Measurements from ENCODE around the gene SSBP3. TPM values are rescaled to one million over a fixed set of nuclear protein-coding genes. Genes with fewer than 3 reads are reported as not detected.

The SSBP3 gene
- total and polyA plus RNA-seq, 2 experiments from 2014 or later, result 47.4 to 68.6 TPM

DNA sequence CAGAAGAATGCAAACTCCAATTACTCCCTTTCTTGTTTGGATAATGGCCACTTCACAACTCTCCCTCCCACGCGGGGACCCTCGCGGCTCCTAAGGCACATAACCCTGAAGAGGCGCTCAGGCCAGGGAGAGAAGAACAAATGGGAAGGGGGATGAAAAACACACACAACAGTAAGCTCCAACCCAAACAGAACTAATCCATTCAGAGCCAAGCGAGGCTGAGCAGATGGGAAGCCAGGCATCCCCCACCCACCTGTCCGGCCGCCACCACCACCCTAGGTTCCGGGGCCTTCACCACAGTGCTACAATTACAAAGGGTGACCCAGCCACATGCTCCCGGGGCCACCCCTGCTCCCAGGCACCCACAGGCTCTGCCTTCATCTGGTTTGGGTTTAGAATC is 104.7 kb downstream of the SSBP3 start (continued):
- TF ChIP-seq, protein P1, sequence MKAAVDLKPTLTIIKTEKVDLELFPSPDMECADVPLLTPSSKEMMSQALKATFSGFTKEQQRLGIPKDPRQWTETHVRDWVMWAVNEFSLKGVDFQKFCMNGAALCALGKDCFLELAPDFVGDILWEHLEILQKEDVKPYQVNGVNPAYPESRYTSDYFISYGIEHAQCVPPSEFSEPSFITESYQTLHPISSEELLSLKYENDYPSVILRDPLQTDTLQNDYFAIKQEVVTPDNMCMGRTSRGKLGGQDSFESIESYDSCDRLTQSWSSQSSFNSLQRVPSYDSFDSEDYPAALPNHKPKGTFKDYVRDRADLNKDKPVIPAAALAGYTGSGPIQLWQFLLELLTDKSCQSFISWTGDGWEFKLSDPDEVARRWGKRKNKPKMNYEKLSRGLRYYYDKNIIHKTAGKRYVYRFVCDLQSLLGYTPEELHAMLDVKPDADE (IDR thresholded peaks at IDR 0.05), result no peak
- TF ChIP-seq EZH2 (IDR thresholded peaks at IDR 0.05; ENCODE audit: low read depth, unreplicated experiment) (no peak), ZNF114 (CRISPR knock-in tag; IDR thresholded peaks at IDR 0.05) (no peak)

DNA sequence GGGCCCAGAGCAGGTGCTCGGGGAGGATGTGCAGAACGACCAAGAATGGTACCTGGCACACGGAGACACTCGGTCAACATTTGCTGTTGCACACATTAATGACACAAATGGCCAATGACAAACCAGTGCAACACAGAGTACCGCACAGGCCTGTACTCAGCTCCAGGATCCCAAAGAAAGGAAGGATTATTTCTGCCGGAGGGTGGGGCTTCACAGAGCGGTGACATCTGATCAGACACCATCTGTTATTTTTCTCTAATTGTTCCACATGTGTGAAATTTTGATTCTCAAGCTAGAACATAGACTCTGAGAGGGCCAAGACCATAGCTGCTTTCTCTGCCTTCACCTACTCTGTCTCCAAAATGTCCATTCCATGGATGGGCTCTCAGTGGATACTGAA is 105.8 kb downstream of the SSBP3 start:
- Histone ChIP-seq H3K27me3 (ENCODE audit: insufficient read depth) (no peaks in the 10 kb centered on the region), H3K4me2 (no peak overlapping the region), H3K27ac (ENCODE audit: low read depth) (no peak overlapping the region), H3K4me3 (no peak overlapping the region), H3K36me3 (ENCODE audit: insufficient read depth) (no peaks in the 10 kb centered on the region), H4K20me1 (replicated peaks; ENCODE audit: insufficient read depth) (peaks cover 54% of the 10 kb centered on the region), H2AFZ (no peak overlapping the region), H3K79me2 (replicated peaks; ENCODE audit: insufficient read depth) (peaks cover 98% of the 10 kb centered on the region), H3K4me1 (ENCODE audit: insufficient read depth) (peaks cover 63% of the 10 kb centered on the region), H3K9me2 (ENCODE audit: insufficient read depth) (no peaks in the 10 kb centered on the region), H3F3A (replicated peaks; ENCODE audit: low read depth) (no peaks in the 10 kb centered on the region)
- no peak for ATAC-seq
- H3K4me3 Mint-ChIP-seq, result no peak overlapping the region
- no peak for DNase-seq (ENCODE audit: low spot score)
- no peak overlapping the region for H3K27ac Mint-ChIP-seq
- peaks cover 28% of the 10 kb centered on the region for H3K27me3 Mint-ChIP-seq (ENCODE audit: insufficient read depth, low read depth, poor library complexity)
- H3K4me1 Mint-ChIP-seq, result peaks cover 88% of the 10 kb centered on the region
- H3K9me3 Mint-ChIP-seq, result no peaks in the 10 kb centered on the region
- H3K36me3 Mint-ChIP-seq (ENCODE audit: low read depth), result no peaks in the 10 kb centered on the region; the same call in 2 of the 3 replicates
- TF ChIP-seq POLR2AphosphoS5 (IDR thresholded peaks at IDR 0.05; ENCODE audit: low read depth), result no peak
- TF ChIP-seq, protein P2, sequence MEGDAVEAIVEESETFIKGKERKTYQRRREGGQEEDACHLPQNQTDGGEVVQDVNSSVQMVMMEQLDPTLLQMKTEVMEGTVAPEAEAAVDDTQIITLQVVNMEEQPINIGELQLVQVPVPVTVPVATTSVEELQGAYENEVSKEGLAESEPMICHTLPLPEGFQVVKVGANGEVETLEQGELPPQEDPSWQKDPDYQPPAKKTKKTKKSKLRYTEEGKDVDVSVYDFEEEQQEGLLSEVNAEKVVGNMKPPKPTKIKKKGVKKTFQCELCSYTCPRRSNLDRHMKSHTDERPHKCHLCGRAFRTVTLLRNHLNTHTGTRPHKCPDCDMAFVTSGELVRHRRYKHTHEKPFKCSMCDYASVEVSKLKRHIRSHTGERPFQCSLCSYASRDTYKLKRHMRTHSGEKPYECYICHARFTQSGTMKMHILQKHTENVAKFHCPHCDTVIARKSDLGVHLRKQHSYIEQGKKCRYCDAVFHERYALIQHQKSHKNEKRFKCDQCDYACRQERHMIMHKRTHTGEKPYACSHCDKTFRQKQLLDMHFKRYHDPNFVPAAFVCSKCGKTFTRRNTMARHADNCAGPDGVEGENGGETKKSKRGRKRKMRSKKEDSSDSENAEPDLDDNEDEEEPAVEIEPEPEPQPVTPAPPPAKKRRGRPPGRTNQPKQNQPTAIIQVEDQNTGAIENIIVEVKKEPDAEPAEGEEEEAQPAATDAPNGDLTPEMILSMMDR (conservative IDR thresholded peaks at IDR 0.05; ENCODE audit: low read depth in 2 of 2), result no peak

DNA sequence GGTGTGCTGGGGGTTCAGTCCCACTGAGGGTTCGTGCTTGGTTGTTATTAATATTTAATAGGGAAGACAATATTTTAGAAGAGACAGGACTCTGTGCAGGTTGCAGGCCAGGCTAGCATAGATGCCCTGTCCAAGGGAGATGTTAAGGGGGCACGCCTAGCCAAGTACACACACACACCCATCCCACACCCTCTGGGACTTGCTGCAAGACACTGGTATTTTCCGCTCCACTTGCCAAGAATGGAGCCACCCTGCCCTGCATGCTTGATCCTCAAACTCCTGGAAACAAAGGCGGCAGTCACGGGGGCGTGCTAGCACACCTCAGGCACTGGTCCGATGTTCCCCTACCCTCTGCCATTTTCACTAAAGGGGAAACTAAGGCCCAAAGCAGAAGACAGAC is 107.2 kb downstream of the SSBP3 start:
- ATAC-seq, result peak; percentile 8
- no peaks in the 10 kb centered on the region; the same call in 2 of the 3 replicates for H3K36me3 Mint-ChIP-seq (ENCODE audit: low read depth)
- DNase-seq (ENCODE audit: low spot score), result no peak
- Histone ChIP-seq H3F3A (replicated peaks; ENCODE audit: low read depth) (no peaks in the 10 kb centered on the region), H3K27me3 (ENCODE audit: insufficient read depth) (no peaks in the 10 kb centered on the region), H3K4me2 (no peak overlapping the region), H3K36me3 (ENCODE audit: insufficient read depth) (no peaks in the 10 kb centered on the region), H3K4me3 (no peak overlapping the region), H2AFZ (no peak overlapping the region), H4K20me1 (replicated peaks; ENCODE audit: insufficient read depth) (peaks cover 62% of the 10 kb centered on the region), H3K4me1 (ENCODE audit: insufficient read depth) (peaks cover 68% of the 10 kb centered on the region), H3K27ac (ENCODE audit: low read depth) (no peak overlapping the region), H3K79me2 (replicated peaks; ENCODE audit: insufficient read depth) (peaks cover 99% of the 10 kb centered on the region), H3K9me2 (ENCODE audit: insufficient read depth) (no peaks in the 10 kb centered on the region)
- H3K27ac Mint-ChIP-seq, result no peak overlapping the region
- H3K4me1 Mint-ChIP-seq, result peaks cover 89% of the 10 kb centered on the region
- H3K4me3 Mint-ChIP-seq, result no peak overlapping the region
- H3K9me3 Mint-ChIP-seq, result no peaks in the 10 kb centered on the region
- peaks cover 28% of the 10 kb centered on the region for H3K27me3 Mint-ChIP-seq (ENCODE audit: insufficient read depth, low read depth, poor library complexity)
- TF ChIP-seq EZH2phosphoT487 (IDR thresholded peaks at IDR 0.05; ENCODE audit: unreplicated experiment) (no peak), POLR2AphosphoS5 (IDR thresholded peaks at IDR 0.05; ENCODE audit: low read depth) (no peak), JUNB (IDR thresholded peaks at IDR 0.05; ENCODE audit: unreplicated experiment) (no peak), CREB1 (CRISPR knock-in tag; IDR thresholded peaks at IDR 0.05; ENCODE audit: low read depth) (no peak), ZNF114 (CRISPR knock-in tag; IDR thresholded peaks at IDR 0.05) (no peak), EZH2 (IDR thresholded peaks at IDR 0.05; ENCODE audit: low read depth, unreplicated experiment) (no peak), ZNF331 (CRISPR knock-in tag; IDR thresholded peaks at IDR 0.05; ENCODE audit: low read depth) (no peak), NANOG (IDR thresholded peaks at IDR 0.05; ENCODE audit: borderline replicate concordance) (no peak), STAT1 (IDR thresholded peaks at IDR 0.05; ENCODE audit: unreplicated experiment) (no peak)
- TF ChIP-seq, protein P1 (IDR thresholded peaks at IDR 0.05), result no peak
- TF ChIP-seq, protein P3, sequence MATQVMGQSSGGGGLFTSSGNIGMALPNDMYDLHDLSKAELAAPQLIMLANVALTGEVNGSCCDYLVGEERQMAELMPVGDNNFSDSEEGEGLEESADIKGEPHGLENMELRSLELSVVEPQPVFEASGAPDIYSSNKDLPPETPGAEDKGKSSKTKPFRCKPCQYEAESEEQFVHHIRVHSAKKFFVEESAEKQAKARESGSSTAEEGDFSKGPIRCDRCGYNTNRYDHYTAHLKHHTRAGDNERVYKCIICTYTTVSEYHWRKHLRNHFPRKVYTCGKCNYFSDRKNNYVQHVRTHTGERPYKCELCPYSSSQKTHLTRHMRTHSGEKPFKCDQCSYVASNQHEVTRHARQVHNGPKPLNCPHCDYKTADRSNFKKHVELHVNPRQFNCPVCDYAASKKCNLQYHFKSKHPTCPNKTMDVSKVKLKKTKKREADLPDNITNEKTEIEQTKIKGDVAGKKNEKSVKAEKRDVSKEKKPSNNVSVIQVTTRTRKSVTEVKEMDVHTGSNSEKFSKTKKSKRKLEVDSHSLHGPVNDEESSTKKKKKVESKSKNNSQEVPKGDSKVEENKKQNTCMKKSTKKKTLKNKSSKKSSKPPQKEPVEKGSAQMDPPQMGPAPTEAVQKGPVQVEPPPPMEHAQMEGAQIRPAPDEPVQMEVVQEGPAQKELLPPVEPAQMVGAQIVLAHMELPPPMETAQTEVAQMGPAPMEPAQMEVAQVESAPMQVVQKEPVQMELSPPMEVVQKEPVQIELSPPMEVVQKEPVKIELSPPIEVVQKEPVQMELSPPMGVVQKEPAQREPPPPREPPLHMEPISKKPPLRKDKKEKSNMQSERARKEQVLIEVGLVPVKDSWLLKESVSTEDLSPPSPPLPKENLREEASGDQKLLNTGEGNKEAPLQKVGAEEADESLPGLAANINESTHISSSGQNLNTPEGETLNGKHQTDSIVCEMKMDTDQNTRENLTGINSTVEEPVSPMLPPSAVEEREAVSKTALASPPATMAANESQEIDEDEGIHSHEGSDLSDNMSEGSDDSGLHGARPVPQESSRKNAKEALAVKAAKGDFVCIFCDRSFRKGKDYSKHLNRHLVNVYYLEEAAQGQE (IDR thresholded peaks at IDR 0.05; ENCODE audit: unreplicated experiment), result no peak
